Fibroblast of peridontal ligament (primary cell): ENCODE results near the gene WHRN.

ENCODE experiments used
- DNase-seq: peaks from one replicate; pipeline ENCODE4 v3.0.0-alpha.2; 2010; ENCODE audit errors: extremely low read depth

Gene WHRN

DNA sequence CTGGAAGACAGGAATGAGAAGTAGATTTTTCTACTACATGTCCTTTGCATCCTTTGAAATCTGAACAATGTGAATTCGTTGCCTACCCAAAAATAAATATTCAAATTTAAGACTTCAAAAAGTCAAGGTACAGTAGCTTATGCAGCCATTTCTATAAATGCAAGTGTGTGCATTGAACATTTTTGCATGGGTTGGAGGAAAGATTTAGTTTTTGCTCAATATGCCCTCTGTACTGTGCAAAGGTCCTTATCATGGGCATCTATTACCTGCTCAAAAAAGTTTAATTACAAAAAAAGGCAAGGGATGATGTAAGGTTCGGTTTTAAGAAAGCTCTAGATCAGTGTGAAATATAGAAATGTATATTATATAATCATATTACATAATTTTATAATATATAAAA, 140.1 kb downstream of the WHRN start:
- no peak for DNase-seq

DNA sequence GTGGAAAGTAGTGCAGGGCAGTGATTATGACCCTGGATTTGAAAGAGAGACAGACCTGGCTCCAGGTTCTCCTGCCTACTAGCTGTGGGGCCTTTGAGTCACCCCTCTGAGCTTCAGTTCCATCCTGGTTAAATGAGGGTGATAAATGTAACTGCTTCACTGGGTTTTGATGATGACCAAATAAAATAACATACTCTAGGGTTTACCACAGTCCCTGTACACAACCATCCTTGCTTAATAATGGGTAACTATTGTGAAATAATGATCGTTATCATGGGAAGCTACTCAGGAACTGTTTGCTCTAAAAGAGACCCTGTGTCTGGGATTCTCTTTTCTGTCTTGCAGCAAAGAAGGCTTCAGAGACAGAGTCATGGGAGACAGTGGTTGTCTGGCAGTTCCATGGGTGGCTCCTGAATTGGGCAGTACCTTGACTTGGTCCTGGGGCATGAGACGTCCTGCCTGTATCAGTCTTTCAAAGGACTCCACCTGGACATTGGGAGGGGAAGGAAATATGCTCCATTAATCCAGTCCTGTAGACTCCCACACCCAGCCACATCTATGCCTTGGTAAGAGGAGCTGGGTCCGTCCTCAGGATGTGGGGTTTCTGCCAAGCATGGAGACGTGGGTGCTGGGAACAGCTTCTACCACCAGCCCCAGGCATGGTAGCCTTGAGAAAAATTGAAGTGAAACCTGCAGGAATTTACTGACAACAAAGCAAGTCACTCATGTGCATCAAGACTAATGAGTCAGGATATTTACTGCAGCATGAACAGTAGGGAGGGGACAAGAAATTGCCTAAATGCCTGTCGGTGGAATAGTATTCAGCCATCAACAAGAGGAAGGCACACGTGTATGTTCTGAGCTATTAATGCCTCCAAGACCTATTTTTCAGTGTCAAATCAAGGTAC, 140.9 kb downstream of the WHRN start:
- DNase-seq, result peak; percentile 78

DNA sequence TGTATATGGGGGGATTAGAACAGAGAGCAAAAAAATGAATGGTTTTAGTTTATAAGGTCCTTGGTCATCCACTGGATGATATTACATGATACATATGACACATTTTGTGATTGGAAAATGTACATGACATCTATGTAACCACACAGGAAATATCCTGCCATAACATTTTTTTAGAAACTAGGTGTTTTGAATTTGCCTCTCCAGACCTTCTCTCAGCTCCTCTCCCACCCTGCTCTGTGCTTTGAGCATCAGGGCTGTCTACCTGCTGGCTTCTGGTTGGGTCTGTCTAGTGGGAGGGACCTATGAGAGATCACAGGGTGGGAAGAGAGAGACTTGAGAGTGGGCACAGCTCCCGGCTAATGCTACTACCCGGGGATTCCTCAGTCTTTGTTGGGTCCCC, 141.8 kb downstream of the WHRN start:
- no peak for DNase-seq

DNA sequence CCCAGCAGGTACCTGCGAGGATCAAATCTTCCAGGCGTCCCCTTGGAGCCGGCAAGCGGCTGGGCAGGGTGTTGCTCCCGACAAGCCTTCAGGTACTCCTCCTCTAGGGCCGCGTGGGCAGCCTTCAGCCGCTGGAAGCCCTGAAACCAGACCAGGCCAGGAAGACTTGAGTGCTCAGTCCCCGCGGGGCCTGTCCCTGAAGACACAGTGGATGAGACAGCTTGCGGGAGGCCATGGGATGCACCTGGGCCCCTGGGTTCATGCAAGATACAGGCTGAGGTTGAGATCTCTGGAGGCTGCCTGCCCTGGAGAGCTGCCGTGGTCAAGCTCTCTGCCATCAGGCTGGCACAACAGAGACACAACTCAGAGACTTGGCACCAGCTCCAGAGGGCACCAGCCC, 142.9 kb downstream of the WHRN start:
- no peak for DNase-seq

DNA sequence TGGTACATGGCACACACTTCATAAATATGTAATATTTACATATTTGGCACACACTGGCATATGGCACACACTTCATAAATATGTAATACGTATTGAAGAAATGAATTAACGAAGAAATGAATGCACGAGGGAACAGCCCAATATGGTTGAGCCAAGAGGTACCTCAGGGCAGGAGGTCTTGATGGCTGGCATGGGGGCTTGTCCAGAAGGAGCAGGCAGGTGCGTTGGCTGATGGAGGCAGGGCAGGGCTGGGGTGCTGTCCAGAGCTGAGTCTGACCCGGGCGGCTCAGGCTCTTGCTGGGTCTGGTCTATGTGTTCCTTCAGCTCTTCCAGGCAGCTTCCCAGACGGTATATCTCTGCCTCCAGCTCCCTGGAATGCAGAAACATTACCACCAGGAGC, 143.7 kb downstream of the WHRN start:
- DNase-seq, result no peak

DNA sequence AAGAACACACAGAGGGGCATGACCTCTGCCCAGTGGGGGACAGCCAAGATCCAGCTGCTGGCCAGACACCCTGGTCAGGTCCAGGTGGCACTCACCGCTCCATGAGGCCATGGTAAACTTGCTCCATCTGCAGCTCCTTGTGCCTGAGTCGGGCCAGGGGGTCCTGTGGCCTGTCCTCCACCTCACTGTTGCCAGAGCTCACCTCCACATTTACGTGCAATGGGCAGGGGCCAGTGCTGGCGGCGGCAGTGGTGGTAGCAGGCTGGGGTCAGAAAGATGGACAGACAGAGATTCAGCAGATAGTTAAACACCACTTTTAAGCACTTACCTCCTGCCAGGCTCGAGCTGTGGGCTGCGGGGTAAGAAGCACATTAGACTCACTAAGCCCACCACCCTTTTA, 145.5 kb downstream of the WHRN start:
- no peak for DNase-seq

DNA sequence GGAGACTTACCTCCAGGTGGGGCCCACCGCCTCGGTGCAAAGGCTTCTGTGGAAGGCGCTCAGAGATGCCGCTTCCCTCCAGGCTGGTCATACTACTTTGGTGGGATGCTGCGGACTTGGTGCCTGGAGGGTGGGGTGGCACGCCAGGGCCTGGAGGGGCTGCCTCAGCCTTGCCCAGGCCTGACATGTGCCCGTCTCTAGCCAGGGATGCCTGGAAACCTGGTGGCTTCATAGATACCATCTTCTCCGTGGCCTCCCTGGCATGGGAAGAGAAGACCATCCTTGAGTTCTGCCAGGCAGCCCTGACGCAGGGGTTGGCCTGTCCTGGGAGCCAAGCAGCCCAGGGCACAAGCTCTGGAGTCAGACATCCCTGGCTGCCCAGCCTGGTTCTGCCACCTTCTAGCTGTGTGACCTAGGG, 147.4 kb downstream of the WHRN start:
- DNase-seq, result no peak

DNA sequence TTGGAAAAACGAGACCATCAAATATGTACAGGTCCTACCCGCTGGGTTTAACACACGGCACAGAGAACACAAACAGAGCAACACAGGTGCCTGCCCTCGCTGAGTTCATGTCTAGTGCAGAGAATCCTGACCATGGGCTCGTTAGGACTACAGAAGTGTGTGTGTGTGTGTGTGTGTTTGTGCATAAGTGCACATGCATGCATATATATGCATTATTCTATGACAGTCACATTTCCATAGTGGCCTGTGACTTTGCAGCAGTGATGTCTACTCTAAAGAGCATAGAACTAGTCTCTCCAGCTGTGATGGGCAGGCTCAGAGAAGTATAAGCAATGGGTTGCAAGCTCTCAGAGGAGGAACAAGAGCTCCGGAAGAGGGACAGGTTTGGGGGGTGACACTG, 147.9 kb downstream of the WHRN start:
- no peak for DNase-seq

DNA sequence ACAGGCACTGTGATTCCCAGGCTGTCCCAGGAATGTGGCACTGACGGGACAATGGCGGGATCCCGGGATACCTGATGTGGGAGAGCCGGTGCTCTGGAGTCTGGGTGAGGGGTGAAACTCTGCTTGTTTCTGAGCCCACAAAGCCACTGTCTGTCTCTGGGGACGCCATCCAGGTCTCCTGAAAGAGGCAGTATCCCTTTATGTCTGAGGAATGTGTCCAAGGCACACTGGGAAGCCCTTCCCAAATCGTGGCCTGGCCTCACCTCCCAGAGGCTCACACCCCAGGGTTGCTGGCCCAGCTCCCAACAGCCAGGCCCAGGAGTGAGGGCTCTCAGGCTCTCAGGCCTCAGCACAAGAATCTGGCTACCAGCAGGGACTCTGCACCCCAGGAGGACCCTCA, 148.5 kb downstream of the WHRN start:
- no peak for DNase-seq

DNA sequence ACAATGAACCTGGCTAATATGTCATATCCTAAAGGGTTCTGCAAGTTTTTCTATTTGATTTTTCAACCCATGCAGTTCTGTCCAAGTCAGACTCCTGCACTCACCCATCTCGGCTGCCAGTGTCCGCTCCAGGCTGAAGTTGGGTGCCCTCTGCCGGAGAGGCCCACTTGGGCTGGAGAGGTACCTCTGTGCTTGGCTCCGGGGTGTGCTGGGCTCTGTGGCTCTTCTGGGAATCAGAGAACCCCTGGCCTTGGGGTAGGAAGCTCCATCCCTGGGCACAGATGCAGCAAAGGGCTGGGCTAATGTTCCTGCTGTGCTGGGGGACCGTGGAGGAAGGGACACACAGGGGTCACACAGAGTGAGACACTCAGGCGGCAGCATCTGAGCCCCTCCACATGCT, 149.5 kb downstream of the WHRN start:
- DNase-seq, result no peak
